HG03159 (cell line): Measurements from ENCODE around the gene ZNF335.

Source experiments
- ATAC-seq: cut with Tn5 transposase; IDR thresholded peaks from one replicate; pipeline ENCODE4 v1.9.1; 2021; ENCODE audit warnings: mild to moderate bottlenecking, moderate library complexity; ENCODE audit not compliant: unreplicated experiment

The ZNF335 gene

GRCh38 chr20:45974896-45975565 lies 3.0 kb upstream of the ZNF335 start:
- ATAC-seq, result no peak

GRCh38 chr20:45972500-45973183 lies 639 bp upstream of the ZNF335 start:
- no peak for ATAC-seq

GRCh38 chr20:45971425-45971674 lies 653 bp downstream of the ZNF335 start:
- ATAC-seq, result peak; percentile 6

- no peak for ATAC-seq
Observed at GRCh38 chr20:45970646-45971424, 1.2 kb downstream of the ZNF335 start.

- no peak for ATAC-seq
Observed at GRCh38 chr20:45969712-45970634, 2.0 kb downstream of the ZNF335 start.

GRCh38 chr20:45968801-45969711 lies 2.9 kb downstream of the ZNF335 start:
- ATAC-seq, result no peak

GRCh38 chr20:45968081-45968671 lies 3.8 kb downstream of the ZNF335 start:
- ATAC-seq, result no peak

GRCh38 chr20:45967551-45968080 lies 4.4 kb downstream of the ZNF335 start:
- no peak for ATAC-seq

- ATAC-seq, result no peak
Observed at GRCh38 chr20:45965169-45966002, 6.6 kb downstream of the ZNF335 start.

- no peak for ATAC-seq
Observed at GRCh38 chr20:45964006-45964400, 8.0 kb downstream of the ZNF335 start.

- no peak for ATAC-seq
Observed at GRCh38 chr20:45963059-45964005, 8.7 kb downstream of the ZNF335 start.

GRCh38 chr20:45962031-45962755 lies 9.8 kb downstream of the ZNF335 start:
- ATAC-seq, result no peak

GRCh38 chr20:45959956-45960630 lies 11.9 kb downstream of the ZNF335 start:
- ATAC-seq, result no peak

- no peak for ATAC-seq
Observed at GRCh38 chr20:45959126-45959525, 12.9 kb downstream of the ZNF335 start.

GRCh38 chr20:45958593-45958992 lies 13.4 kb downstream of the ZNF335 start:
- no peak for ATAC-seq
